Ureter (tissue), 1 donor: ENCODE measurements around the gene DUSP28. TPM values are rescaled to one million over a fixed set of nuclear protein-coding genes. Genes with fewer than 3 reads are reported as not detected.

ENCODE experiments used
- DNase-seq: peaks from one replicate; pipeline ENCODE4 v3.0.0-alpha.2; 2020; ENCODE audit warnings: low spot score
- total RNA-seq: library from RNA; stranded (reverse); gene quantifications from one replicate; pipeline ENCODE4 v1.2.4, GENCODE V29; 2023
- donor health status: DM: yes; HTN: yes; CAD: no.

Gene DUSP28
- total RNA-seq, 1 donor from 2014 or later: 6.2 TPM

DNA sequence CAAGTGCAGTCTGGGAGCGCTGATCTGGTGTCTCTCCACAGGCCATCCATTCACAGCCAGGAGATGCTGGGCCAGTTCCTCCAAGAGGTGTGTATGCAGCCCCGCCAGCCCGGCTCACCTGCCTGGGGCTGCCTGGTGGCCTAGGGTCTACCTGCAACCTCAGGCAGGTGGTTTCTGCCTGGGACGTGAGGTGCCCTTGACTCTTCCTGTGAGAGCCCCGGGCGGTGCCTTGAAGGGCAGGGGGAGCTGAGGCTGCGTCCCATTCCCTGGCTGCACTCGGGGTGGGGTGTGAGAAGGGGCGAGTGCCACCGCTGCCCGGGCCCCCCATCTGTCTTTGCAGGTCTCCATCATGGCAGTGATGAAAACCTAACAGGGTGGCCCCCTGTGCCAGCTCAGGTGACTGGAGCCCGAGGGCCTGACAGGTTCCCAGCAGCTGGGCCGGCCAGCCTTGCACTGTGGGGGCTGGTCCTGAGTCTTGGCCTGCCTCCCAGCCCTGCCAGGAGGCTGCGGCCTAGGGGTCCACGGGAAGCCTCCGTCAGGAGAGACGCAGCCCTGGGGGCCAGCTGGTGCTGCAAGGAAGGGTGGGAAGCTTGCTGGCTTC lies 38.3 kb downstream of the DUSP28 start:
- DNase-seq: no peak

GRCh38 chr2:240599141-240599583 lies 39.0 kb downstream of the DUSP28 start:
- DNase-seq: no peak

GRCh38 chr2:240600451-240600961 lies 40.3 kb downstream of the DUSP28 start:
- DNase-seq: no peak

GRCh38 chr2:240601061-240601830 lies 41.1 kb downstream of the DUSP28 start:
- no peak for DNase-seq

DNA sequence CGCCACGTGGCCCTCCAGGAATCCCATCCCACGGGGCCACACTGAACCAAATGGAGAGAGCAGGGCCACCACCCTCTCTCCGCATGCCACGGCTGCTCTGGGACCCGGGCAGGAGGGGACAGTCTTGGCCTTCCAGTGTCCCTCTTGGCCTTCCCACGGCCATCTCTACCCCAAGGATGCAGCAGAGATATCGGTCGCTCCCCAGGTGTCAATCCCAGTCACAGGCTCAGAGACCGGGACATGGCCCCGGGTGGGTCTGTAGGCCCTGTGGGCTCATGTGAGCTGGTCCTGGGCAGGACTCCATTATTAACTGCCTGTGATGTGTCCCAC lies 41.6 kb downstream of the DUSP28 start:
- no peak for DNase-seq

DNA sequence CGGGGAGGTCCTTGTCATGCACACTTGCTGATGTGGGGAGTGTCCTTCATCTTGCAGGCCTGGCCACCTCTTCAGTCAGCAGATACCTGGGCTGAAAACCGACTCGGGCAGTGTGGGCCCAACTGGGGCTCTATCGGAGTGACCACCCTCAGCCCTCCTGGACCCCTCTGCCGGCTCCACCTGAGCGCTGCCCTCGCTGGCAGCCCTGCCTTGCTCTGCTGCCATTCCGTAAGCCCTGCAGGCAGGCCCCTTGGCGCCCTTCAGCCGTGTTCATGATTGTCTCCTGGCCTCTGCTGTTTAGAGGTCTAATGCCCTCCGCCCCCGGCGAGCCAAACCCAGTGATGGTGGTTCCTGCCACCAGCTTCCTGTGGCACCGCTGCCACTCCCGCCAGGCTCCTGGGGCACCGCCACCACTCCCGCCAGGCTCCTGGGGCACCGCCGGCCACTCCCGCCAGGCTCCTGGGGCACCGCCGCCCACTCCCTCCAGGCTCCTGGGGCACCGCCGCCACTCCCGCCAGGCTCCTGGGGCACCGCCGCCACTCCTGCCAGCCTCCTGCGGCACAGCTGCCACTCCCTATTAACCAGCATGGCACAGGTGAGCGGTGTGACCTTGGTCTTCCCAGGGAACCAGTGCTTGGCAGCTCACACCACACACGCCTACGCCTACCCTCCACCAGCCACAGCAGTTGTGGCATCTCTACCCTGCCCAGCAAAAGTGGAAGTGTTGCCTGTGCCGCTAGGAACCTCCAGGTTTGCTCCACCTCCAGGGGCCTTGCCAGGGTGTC lies 42.3 kb downstream of the DUSP28 start:
- no peak for DNase-seq

DNA sequence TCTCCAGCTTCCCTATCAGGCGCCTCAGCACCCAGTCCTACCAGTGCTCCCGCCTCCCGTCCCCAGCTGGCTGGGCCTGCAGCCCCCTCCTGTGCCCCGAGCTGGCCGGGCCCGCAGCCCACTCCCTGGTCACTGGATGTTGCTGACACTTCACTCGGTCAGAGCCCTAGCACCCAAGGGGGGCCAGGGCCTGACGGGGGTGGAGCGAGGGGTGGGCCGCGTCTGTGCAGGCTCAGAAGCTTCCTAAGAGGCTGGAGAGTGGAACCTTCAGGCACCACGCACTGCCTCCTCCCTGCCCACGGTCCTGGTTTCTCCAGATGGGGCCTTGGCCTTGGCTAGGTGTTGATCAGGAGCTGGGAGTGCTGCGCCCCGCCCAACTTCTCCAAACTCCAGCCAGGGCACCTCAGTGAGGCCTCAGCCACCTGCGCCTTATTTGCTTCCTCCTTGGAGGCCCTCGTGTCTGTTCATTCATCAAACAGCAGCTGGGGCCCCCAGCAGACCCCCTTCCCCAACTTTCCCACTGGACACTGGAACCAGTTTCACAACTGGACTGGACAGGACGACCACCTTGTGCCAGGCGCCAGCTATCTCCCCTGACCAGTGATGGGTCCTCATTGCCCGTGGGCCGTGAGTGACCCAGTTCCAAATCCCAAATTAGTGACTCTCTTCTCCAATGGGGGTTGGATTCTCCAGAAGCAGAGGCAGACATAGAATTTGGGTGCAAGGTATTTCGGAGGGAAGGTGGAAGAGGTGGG lies 43.1 kb downstream of the DUSP28 start:
- DNase-seq: no peak

DNA sequence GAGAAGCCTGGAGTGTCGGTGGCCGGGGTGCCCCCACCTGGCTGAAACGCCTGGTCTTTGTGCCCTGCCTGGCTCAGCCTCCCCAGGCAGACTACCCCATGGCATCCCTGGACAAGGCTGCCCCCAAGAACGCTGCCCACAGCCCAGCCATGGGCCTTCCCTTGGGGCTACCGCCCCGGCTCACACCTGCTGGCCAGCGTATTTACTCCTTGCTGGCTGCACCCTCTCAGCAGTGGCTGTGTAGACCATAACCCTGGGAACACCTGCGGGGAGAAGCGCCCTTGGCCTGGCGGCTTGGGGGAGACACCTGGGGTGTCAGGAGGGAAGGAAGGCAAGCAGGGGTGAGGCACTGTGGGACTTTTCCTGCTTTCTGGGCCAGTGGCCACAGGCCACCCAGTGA lies 43.7 kb downstream of the DUSP28 start:
- DNase-seq: no peak

GRCh38 chr2:240604291-240604938 lies 44.3 kb downstream of the DUSP28 start:
- no peak for DNase-seq

GRCh38 chr2:240604939-240605716 lies 45.0 kb downstream of the DUSP28 start:
- DNase-seq: no peak

DNA sequence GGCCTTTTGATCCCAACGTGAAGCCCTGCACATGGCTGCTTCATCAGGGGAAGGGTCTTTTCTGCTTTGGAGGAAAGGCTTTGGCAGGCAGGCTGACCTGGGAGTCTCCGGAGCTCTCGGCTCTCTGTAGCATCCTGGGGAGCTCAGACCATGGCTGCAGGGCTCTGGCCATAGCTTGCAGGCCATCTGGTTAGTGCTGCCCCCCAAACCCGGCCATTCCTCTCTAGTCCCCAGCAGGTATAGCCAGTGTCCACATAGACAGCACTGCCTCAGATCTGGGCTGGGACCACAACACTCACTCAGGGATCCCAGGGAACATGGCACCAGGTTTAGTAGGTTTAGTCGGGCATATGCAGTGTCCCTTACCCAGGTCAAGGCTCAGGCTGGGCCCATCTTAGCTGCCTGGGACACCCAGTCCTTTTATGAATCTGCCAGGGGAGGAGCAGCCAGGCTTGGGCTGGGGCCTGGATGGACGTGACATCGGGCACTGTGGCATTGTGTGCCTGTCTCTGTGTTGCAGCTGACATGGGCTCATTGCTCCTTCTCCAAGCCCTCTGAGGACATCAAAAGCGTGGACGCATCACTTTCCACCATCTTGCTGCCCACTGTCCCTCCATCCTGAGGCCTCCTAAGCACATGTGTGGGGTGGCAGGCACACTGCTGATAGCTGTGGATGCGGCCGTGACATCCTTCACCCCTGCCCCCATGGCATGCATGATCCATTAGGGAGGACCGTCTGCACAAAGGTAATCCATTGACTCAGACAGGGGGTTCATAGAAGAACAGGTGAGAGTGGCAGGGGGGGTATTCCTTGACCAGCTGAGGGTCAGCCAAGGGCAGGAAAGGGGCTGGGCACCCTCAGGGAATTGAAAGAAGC lies 45.9 kb downstream of the DUSP28 start:
- DNase-seq: no peak

- DNase-seq: no peak
Measured at GRCh38 chr2:240611601-240612210, 51.5 kb downstream of the DUSP28 start.

Other genes with a start within 250 kb of the DUSP28 start
- 88.1 TPM for gene GPC1, start 124.7 kb upstream of the DUSP28 start, total RNA-seq
- gene ANKMY1, start 2.4 kb upstream of the DUSP28 start, total RNA-seq: 52.8 TPM
- gene RNPEPL1, start 8.1 kb downstream of the DUSP28 start, total RNA-seq: 57.3 TPM
- 34.4 TPM for gene CAPN10, start 26.4 kb downstream of the DUSP28 start, total RNA-seq
- 1.6 TPM for gene GPR35, start 65.1 kb downstream of the DUSP28 start, total RNA-seq
- not detected for gene AQP12B, start 122.5 kb downstream of the DUSP28 start, total RNA-seq
- not detected for gene AQP12A, start 131.5 kb downstream of the DUSP28 start, total RNA-seq